Regular cardiac myocyte (primary cell): Measurements from ENCODE around the gene COPG2. TPM values are rescaled to one million over a fixed set of nuclear protein-coding genes. Genes with fewer than 3 reads are reported as not detected.

Source experiments
- total RNA-seq: library from RNA; depleted of rRNA; stranded (reverse); fragments of >200 nt; gene quantifications from 2 replicates; pipeline ENCODE4 v1.2.3, GENCODE V29; 2014

COPG2 gene, protein sequence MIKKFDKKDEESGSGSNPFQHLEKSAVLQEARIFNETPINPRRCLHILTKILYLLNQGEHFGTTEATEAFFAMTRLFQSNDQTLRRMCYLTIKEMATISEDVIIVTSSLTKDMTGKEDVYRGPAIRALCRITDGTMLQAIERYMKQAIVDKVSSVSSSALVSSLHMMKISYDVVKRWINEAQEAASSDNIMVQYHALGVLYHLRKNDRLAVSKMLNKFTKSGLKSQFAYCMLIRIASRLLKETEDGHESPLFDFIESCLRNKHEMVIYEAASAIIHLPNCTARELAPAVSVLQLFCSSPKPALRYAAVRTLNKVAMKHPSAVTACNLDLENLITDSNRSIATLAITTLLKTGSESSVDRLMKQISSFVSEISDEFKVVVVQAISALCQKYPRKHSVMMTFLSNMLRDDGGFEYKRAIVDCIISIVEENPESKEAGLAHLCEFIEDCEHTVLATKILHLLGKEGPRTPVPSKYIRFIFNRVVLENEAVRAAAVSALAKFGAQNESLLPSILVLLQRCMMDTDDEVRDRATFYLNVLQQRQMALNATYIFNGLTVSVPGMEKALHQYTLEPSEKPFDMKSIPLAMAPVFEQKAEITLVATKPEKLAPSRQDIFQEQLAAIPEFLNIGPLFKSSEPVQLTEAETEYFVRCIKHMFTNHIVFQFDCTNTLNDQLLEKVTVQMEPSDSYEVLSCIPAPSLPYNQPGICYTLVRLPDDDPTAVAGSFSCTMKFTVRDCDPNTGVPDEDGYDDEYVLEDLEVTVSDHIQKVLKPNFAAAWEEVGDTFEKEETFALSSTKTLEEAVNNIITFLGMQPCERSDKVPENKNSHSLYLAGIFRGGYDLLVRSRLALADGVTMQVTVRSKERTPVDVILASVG
- 25.9 and 26.2 TPM in 2 replicates for total RNA-seq

DNA sequence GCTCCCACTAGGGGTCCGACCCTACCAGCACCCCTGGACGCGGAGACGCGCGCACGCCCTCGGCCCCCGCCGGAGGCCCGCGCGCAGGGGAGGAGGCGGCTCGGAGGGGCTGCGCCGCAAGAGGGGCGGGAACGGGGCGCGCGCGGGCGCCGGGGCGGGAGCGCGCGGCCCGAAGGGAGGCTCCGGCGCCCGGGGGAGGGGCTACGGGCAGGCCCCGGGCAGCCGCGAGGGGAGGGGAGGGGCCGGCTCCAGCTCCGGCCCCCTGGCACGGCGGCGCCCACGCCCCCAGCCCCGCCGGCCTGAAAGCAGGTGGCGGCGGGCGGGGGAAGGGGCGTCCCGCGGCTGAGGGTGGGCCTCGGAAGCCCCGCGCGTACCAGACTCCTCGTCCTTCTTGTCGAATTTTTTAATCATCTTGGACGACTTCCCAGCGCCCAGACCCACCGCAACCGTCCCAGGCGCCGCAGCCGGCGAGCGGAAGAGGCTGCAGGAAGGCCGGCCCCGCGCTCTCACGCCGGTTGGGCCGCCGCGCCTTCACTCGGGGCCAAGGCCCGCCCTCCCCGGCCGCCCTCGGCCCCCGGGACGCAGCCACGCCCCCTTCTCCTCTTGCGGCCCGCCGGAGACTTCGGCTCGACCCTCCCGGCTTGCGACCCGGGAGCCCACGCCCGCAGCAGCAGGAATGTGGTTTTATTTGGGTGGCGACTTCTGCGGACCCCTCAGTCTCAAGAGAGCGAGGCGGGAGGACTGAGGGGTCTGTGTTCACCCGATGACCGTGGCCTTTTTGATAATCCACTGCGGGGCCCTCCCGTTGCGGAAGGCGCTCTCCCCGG is at the start of gene COPG2:
TSS of gene COPG2 (minus strand) at position 491 of the 827 bp plus-strand sequence. CDS start at position 411, 80 bp downstream.

DNA sequence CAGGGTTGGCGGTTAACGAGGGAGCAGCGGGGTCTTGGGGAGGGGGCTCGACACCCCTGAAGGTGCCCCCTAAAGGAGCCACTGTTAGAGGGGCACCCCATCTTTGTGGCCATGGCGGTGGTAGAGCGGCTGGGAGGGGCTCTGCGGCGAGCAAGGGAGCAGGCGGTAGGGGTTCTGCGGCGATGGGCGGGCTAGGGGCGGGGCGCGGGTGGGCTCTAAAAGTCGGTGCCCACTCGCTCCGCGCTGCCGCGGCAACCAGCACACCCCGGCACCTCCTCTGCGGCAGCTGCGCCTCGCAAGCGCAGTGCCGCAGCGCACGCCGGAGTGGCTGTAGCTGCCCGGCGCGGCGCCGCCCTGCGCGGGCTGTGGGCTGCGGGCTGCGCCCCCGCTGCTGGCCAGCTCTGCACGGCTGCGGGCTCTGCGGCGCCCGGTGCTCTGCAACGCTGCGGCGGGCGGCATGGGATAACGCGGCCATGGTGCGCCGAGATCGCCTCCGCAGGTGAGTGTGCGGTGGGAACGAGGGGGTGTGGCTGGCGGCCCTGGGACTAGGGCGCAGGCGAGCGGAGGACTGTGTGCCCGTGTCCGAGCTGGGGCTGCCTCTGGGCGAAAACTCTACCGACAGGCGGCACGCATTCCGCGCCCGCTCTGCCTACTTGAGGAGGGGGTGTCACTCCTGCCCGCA is 176.6 kb downstream of the COPG2 start, which contains the start of gene MEST:
TSS of gene MEST (plus strand) at position 245 of the 682 bp plus-strand sequence. CDS start at position 474, 229 bp downstream.

Other genes with a start within 250 kb of the COPG2 start
- 12.1 and 22.4 TPM in 2 replicates for gene CEP41, start 227.7 kb downstream of the COPG2 start, total RNA-seq
- gene MEST, start 176.7 kb downstream of the COPG2 start, total RNA-seq: 384 and 397 TPM in 2 replicates
- not detected in 2 replicates for gene TSGA13, start 17.8 kb upstream of the COPG2 start, total RNA-seq
- under 0.01 TPM in 1 of 2 replicates, not detected in the other for gene KLF14, start 65.5 kb upstream of the COPG2 start, total RNA-seq